CD8-positive, alpha-beta memory T cell (primary cell): ENCODE measurements around the gene SCTR. TPM values are rescaled to one million over a fixed set of nuclear protein-coding genes. Genes with fewer than 3 reads are reported as not detected.

Experiments used
- CTCF ChIA-PET: fragments of 350-600 bp; sonication (Branson Sonifier 250); formaldehyde crosslinking; loops from one replicate; lab custom pipeline; 2021; ENCODE audit warnings: antibody characterized with exemption; lab: Charles Lee
- POLR2A ChIA-PET: fragments of 350-600 bp; sonication (Branson Sonifier 250); formaldehyde crosslinking; loops from one replicate; lab custom pipeline; 2021; ENCODE audit warnings: antibody characterized with exemption; lab: Charles Lee
- DNase-seq, 5 donors: peaks; one replicate each; pipeline versions ENCODE4 v3.0.0 to v3.0.0-alpha.2; 2020 to 2022; ENCODE audit warnings: mixed read lengths in 1 of 5
- H3K27ac ChIP-seq: one replicate; pipeline ENCODE4 v1.7.0; 2013; ENCODE audit warnings: low read depth, mild to moderate bottlenecking, low read length, moderate library complexity
- H3K27me3 ChIP-seq: 2 replicates; pipeline ENCODE4 v1.7.0; 2013; ENCODE audit warnings: low read length, mild to moderate bottlenecking; ENCODE audit not compliant: insufficient read depth, poor library complexity, severe bottlenecking
- H3K36me3 ChIP-seq: 2 replicates; pipeline ENCODE4 v1.7.0; 2013; ENCODE audit warnings: mild to moderate bottlenecking, low read length, moderate library complexity; ENCODE audit not compliant: insufficient read depth
- H3K4me1 ChIP-seq: 2 replicates; pipeline ENCODE4 v1.7.0; 2013; ENCODE audit warnings: mild to moderate bottlenecking, low read length, moderate library complexity; ENCODE audit not compliant: insufficient read depth
- H3K4me3 ChIP-seq: 2 replicates; pipeline ENCODE4 v1.7.0; 2013; ENCODE audit warnings: mild to moderate bottlenecking, low read length
- H3K9me3 ChIP-seq: 2 replicates; pipeline ENCODE4 v1.7.0; 2013; ENCODE audit warnings: mild to moderate bottlenecking, low read length
- H3K27ac Mint-ChIP-seq, 8 donors: one replicate each; pipeline ENCODE4 v1.8.0; 2020 to 2021; ENCODE audit warnings: mixed read lengths in 8 of 8, mild to moderate bottlenecking in 6 of 8, inconsistent platforms in 3 of 8, moderate library complexity in 3 of 8
- H3K27me3 Mint-ChIP-seq, 2 donors: one replicate each; pipeline ENCODE4 v1.8.0; 2020 to 2021; ENCODE audit warnings: mixed read lengths in 2 of 2, mild to moderate bottlenecking in 1 of 2, moderate library complexity in 1 of 2
- H3K36me3 Mint-ChIP-seq, 3 donors: one replicate each; pipeline ENCODE4 v1.8.0; 2020 to 2021; ENCODE audit warnings: mixed read lengths in 3 of 3, inconsistent platforms in 1 of 3, mild to moderate bottlenecking in 1 of 3
- H3K4me1 Mint-ChIP-seq, 3 donors: one replicate each; pipeline ENCODE4 v1.8.0; 2020 to 2021; ENCODE audit warnings: mixed read lengths in 3 of 3, inconsistent platforms in 1 of 3, mild to moderate bottlenecking in 1 of 3
- H3K4me3 Mint-ChIP-seq, 7 donors: one replicate each; pipeline ENCODE4 v1.8.0; 2020 to 2021; ENCODE audit warnings: mixed read lengths in 7 of 7, mild to moderate bottlenecking in 6 of 7, moderate library complexity in 4 of 7, inconsistent platforms in 2 of 7
- H3K9me3 Mint-ChIP-seq, 5 donors: one replicate each; pipeline ENCODE4 v1.8.0; 2020 to 2022; ENCODE audit warnings: mixed read lengths in 5 of 5, mild to moderate bottlenecking in 3 of 5, moderate library complexity in 2 of 5, inconsistent platforms in 1 of 5
- polyA plus RNA-seq: library from polyadenylated mRNA; unstranded; fragments of 300-500 nt; fragmentation: Illumina TruSeq; gene quantifications from one replicate; pipeline ENCODE4 v1.2.3, GENCODE V29; 2021
- total RNA-seq, 2 experiments: library from RNA; stranded (reverse); gene quantifications; one replicate each; pipeline ENCODE4 v1.2.3, GENCODE V29; 2021

SCTR gene
- total and polyA plus RNA-seq, 3 experiments from 2014 or later: not detected

DNA sequence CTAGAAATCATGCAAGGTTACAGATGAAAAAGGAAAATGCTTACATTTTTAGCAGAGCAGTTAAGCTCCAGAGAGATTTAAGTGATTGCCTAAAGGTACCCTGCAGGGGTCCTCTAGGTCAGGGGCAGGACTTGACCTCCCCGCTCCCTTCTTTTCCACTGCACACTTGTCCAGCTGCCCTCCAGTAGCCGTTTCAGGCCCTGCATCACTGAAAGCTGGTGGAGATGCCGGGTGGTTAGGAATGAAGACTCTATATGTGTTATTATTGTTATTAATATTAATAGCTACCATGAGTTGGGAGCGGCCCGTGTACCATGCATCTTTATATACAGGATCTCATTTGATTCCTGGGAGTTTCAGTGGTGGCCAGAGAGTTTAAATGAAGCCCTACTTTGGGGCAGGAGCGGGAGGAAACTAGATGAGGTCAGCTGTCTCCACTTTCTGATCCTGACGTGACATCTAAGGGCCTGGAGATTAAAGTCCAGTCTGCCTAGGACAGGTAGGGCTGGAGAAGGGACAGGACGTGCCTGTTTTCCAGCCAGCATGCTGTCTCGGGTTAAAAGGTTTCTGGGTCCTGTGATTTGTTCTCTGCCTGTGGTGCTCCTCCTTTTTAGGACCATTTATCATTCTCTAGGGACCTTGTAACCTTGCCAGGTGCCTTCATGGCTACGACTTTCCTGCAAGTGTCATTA, 90.5 kb downstream of the SCTR start:
- DNase-seq: no peak
- Histone ChIP-seq H3K9me3 (no peaks in the 10 kb centered on the region), H3K4me3 (no peak overlapping the region), H3K36me3 (no peaks in the 10 kb centered on the region), H3K27ac (no peak overlapping the region), H3K27me3 (peaks cover 13% of the 10 kb centered on the region), H3K4me1 (no peaks in the 10 kb centered on the region)
- Mint-ChIP-seq H3K9me3 (no peaks in the 10 kb centered on the region), H3K4me1 (peaks cover 4 to 9% (median 8%) of the 10 kb centered on the region in 3 donors), H3K27me3 (peaks cover 35 to 68% of the 10 kb centered on the region in 2 donors), H3K36me3 (no peaks in the 10 kb centered on the region), H3K4me3 (no peak overlapping the region), H3K27ac (no peak overlapping the region)
- ChIA-PET CTCF (no interaction called here), POLR2A (no interaction called here)

DNA sequence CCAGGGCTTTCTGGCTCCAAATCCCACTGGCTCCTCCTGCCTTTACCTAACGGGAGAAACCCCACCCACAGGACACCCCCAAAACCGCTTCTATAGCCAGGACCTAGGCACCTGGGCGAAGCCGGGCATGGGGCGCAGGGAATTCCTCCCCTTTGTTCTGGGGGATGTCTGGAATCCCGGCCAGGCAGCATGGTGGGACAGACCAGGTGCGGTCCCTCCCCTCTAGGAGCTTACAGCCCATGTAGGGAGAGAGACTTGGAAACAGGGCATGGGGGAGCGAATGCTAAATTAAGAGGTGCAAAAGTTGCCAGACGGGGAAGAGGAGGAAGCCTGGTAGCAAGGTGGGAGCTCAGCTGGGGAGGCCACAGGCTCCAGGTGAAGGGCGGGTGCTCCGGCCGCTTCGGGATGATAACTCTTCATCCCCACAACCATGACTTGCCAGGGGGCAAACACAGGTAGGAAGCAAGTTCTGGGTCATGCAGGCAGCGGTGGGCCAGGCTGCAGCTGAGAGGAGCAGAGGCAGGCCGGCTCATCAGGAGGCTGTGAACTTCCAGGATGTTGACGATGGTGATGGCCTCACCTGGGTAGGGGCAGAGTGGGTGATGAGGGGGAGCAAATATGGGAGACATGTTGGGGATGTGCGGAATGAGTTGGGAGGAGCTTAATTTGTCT, 91.3 kb downstream of the SCTR start:
- ChIA-PET POLR2A (no interaction called here), CTCF (no interaction called here)
- peak overlapping the region in 2 of 7 donors; percentile 17 to 57 for H3K4me3 Mint-ChIP-seq
- Histone ChIP-seq H3K9me3 (no peaks in the 10 kb centered on the region), H3K27ac (no peak overlapping the region), H3K4me1 (no peaks in the 10 kb centered on the region), H3K36me3 (no peaks in the 10 kb centered on the region), H3K27me3 (peaks cover 13% of the 10 kb centered on the region), H3K4me3 (no peak overlapping the region)
- H3K36me3 Mint-ChIP-seq: no peaks in the 10 kb centered on the region
- peaks cover 35 to 67% of the 10 kb centered on the region in 2 donors for H3K27me3 Mint-ChIP-seq
- H3K9me3 Mint-ChIP-seq: no peaks in the 10 kb centered on the region
- DNase-seq: no peak
- no peak overlapping the region for H3K27ac Mint-ChIP-seq
- peaks cover 4 to 9% (median 8%) of the 10 kb centered on the region in 3 donors for H3K4me1 Mint-ChIP-seq

DNA sequence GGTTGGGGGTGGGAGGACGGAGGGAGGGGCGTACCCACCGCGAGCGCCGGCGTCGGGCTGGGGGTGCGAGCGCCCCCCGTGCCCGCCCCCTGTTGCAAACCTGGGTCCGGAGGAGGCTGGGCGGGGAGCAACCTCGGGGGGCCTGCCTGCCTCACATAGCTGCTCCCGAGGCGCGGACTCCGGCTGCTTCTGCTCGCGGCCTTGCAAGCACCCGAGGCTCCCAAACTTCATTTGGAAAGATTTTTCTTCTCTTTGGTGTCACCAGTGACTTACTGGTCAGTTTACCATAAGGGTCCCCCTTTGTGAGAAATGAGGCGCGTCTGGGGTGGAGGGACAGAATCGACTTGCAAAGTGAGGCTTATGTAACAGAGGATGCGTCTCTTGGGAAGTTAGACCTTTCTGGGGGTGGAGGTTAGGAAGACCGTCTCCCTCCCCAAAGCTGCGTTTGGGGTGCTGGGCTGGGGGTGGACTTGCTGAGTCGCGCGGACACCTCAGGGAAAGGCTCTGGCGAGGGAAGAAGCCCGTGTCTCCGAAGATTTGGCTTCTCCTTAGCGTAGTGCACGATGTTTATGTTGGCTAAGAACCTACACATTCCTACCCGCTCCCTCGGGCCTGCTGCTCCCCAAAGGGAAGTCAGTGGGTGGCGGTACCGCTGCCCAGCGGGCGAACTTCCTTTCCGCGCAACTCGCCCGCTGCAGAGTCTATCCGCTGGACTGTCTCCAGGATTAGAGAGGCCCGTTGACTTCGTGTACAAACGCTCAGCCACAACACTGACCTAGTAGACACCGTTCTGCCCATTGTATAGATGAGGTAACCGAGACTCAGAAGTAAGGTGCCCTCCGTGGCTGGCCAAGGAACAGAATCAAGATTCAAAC, 92.1 kb downstream of the SCTR start:
- CTCF ChIA-PET: interaction anchor here (0.6 kb wide), 1 partner anchor 203 kb away, joined by 4 read pairs; no protein-coding TSS in a partner anchor
- Mint-ChIP-seq H3K36me3 (no peaks in the 10 kb centered on the region), H3K9me3 (no peaks in the 10 kb centered on the region), H3K27me3 (peaks cover 37 to 74% of the 10 kb centered on the region in 2 donors), H3K4me1 (peaks cover 4 to 9% (median 8%) of the 10 kb centered on the region in 3 donors), H3K4me3 (peak overlapping the region in 6 of 7 donors; percentile 18 to 68 (median 48)), H3K27ac (peak overlapping the region in 1 of 8 donors; percentile 64)
- peaks cover 13% of the 10 kb centered on the region for H3K27me3 ChIP-seq
- no peak for DNase-seq
- POLR2A ChIA-PET: no interaction called here
- H3K4me1 ChIP-seq: no peaks in the 10 kb centered on the region
- H3K9me3 ChIP-seq: no peaks in the 10 kb centered on the region
- H3K27ac ChIP-seq: no peak overlapping the region
- no peaks in the 10 kb centered on the region for H3K36me3 ChIP-seq
- no peak overlapping the region for H3K4me3 ChIP-seq

DNA sequence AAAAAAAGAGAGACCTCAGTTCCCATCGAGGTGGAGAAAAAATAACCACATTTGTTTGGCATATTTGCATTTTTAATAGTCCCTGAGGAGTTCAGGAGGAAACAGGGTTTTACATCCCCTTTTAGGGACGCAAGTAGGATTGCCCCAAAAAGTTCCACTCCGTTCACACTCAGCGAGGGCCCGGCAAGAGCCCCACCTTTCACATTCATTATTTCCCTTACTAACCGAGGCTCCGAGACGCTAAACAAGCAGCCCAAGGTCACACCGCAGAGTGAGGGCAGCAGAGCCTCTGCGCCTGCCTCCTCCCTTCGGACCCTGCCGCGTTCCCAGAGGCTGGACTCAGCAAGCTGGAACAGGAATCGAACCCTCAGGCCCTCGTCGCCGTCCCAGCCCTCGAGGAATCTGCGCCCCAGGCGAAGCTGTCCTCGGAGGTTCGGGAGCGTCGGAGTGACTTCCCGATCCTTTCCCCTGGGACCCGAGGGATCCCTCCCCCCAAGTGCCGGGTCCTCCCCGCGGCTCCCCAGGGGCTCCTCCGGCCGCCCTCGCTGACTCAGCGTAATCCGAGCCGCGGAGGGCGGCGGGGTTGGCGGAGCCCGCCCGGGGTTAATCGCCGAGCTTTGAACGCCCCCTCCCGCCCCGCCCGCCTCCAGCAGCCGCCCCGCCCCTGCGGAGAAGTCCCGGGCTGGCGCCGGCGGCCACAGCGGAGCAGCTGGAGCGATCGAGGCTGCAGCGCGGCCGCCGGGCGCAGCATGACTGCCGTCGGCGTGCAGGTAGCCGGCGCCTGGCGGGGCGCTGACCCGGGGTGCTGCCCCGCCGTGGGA, 92.9 kb downstream of the SCTR start, which contains the start of gene TMEM37:
TSS of gene TMEM37 (plus strand) at position 700 of the 821 bp plus-strand sequence. CDS start at position 750, 50 bp downstream.
- ChIA-PET CTCF (interaction anchor here (0.6 kb wide), 1 partner anchor 202 kb away, joined by 4 read pairs; no protein-coding TSS in a partner anchor), POLR2A (no interaction called here)
- Mint-ChIP-seq H3K9me3 (no peaks in the 10 kb centered on the region), H3K4me3 (peak within 1 kb of the TSS in 6 of 7 donors; percentile 45 to 68 (median 54)), H3K4me1 (peaks cover 4 to 9% (median 8%) of the 10 kb centered on the region in 3 donors), H3K36me3 (no peaks in the 10 kb centered on the region), H3K27me3 (peaks cover 37 to 81% of the 10 kb centered on the region in 2 donors), H3K27ac (peak within 1 kb of the TSS in 1 of 8 donors; percentile 64)
- no peak within 1 kb of the TSS for H3K27ac ChIP-seq
- no peak within 1 kb of the TSS for H3K4me3 ChIP-seq
- H3K36me3 ChIP-seq: no peaks in the 10 kb centered on the region
- no peak for DNase-seq
- peaks cover 13% of the 10 kb centered on the region for H3K27me3 ChIP-seq
- no peaks in the 10 kb centered on the region for H3K4me1 ChIP-seq
- no peaks in the 10 kb centered on the region for H3K9me3 ChIP-seq

DNA sequence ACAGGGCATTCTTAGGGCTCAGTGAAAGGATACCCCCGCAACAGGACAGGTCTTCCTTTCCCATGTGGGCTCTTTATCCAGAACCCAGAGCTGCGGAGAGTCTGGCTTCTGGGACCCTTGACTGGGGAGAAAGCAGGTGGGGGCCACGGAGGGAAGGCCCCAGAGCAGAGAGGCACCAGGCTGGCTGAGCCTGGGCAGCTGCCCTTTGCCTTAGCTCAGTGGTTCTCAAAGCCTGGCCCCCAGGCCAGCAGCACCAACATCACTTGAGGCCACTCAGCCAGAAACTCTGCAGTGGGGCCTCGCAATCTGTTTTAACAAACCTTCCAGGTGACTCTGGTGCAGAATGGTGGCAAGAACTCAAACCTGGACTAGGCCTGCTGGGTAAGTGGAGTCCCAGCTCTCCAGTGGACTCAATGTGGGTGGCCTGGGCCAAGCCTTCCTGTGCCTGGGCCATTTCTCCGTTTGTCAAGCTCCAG, 94.2 kb downstream of the SCTR start:
- peaks cover 30 to 81% of the 10 kb centered on the region in 2 donors for H3K27me3 Mint-ChIP-seq
- H3K9me3 Mint-ChIP-seq: no peaks in the 10 kb centered on the region
- no peaks in the 10 kb centered on the region for H3K36me3 Mint-ChIP-seq
- POLR2A ChIA-PET: no interaction called here
- H3K9me3 ChIP-seq: no peaks in the 10 kb centered on the region
- H3K4me1 ChIP-seq: no peaks in the 10 kb centered on the region
- CTCF ChIA-PET: no interaction called here
- H3K36me3 ChIP-seq: no peaks in the 10 kb centered on the region
- no peak overlapping the region for H3K4me3 ChIP-seq
- peaks cover 4 to 9% (median 8%) of the 10 kb centered on the region in 3 donors for H3K4me1 Mint-ChIP-seq
- H3K27ac ChIP-seq: no peak overlapping the region
- DNase-seq: no peak
- no peak overlapping the region for H3K27ac Mint-ChIP-seq
- peak overlapping the region in 2 of 7 donors; percentile 45 for H3K4me3 Mint-ChIP-seq
- peaks cover 15% of the 10 kb centered on the region for H3K27me3 ChIP-seq

DNA sequence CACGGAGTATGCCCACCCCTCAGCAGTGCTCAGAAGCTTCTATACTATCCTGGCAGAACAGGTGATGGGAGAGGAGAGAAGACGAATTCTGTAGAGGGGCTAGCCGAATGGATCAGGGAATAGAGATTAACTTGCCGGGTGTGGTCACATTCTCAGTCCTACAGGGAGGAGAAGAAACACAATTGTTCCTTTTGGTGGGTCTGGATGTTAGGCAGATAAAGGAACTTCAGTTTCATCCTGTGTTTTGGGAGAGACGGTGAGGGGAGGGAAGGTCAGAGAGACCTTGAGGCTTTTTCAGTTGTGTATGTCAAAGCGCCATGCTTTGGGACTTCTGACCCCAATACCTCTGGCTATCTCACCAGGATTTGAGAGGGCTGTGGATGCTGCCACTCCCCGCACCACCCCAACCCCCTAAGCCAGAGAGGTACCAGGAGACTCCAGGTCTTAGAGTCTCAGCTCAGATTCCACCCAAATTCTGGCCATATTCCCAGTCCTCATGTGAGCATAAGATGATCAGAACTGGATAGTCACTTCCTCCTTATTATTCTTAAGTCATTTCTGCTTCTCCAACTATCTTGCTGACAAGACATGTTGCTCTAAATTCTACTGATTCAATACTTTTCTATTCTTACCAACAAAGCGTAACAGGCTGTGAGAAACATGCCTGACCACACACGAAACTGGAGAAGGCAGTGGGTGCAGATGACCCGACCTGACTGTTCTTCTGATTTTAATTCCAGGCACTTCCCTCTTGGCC, 94.9 kb downstream of the SCTR start:
- Mint-ChIP-seq H3K36me3 (no peaks in the 10 kb centered on the region), H3K4me3 (no peak overlapping the region), H3K27me3 (peaks cover 32 to 85% of the 10 kb centered on the region in 2 donors), H3K4me1 (peaks cover 4 to 9% (median 8%) of the 10 kb centered on the region in 3 donors), H3K9me3 (no peaks in the 10 kb centered on the region), H3K27ac (no peak overlapping the region)
- Histone ChIP-seq H3K36me3 (no peaks in the 10 kb centered on the region), H3K27ac (no peak overlapping the region), H3K27me3 (peaks cover 17% of the 10 kb centered on the region), H3K4me1 (no peaks in the 10 kb centered on the region), H3K9me3 (no peaks in the 10 kb centered on the region), H3K4me3 (no peak overlapping the region)
- CTCF ChIA-PET: no interaction called here
- POLR2A ChIA-PET: no interaction called here
- no peak for DNase-seq
